H1 (cell line): ENCODE data around the gene XCL1. TPM values are rescaled to one million over a fixed set of nuclear protein-coding genes. Genes with fewer than 3 reads are reported as not detected.
"Not testable (repeated sequence)": the region's sequence is repeated elsewhere in the genome, so short reads cannot be mapped to it uniquely, and the experiment has no call there.

Experiments
- CTCF ChIA-PET: fragments of 300-600 bp; sonication (Branson Sonifier 250); formaldehyde crosslinking; loops from one replicate; lab custom pipeline; 2021; ENCODE audit not compliant: partially characterized antibody; lab: Charles Lee
- POLR2A ChIA-PET: fragments of 300-600 bp; sonication (Branson Sonifier 250); formaldehyde crosslinking; loops from one replicate; lab custom pipeline; 2021; ENCODE audit warnings: inconsistent platforms; ENCODE audit not compliant: partially characterized antibody; lab: Charles Lee
- DNase-seq, 2 experiments: peaks; one replicate each; pipeline versions ENCODE4 v3.0.0 to v3.0.0-alpha.2; 2010 to 2022; ENCODE audit warnings: low spot score in 2 of 2, low read depth in 1 of 2, mixed read lengths in 1 of 2
- FAIRE-seq: peaks from 2 replicates; lab custom pipeline; 2011; peaks lifted over from hg19 to GRCh38; lab: Jason Lieb, UNC
- H2AFZ ChIP-seq: 2 replicates; pipeline ENCODE4 v1.8.1; 2012; ENCODE audit warnings: low read length, inconsistent platforms
- H2AK5ac ChIP-seq: 2 replicates; pipeline ENCODE4 v1.6.1; 2013; ENCODE audit warnings: low read depth, low read length
- H2BK120ac ChIP-seq: replicated peaks from 2 replicates; pipeline ENCODE3; 2013; ENCODE audit warnings: low read depth, low read length, inconsistent platforms
- H2BK12ac ChIP-seq: 2 replicates; pipeline ENCODE4 v1.6.1; 2013; ENCODE audit warnings: low read depth, low read length
- H2BK15ac ChIP-seq: 2 replicates; pipeline ENCODE4 v1.6.1; 2013; ENCODE audit warnings: low read length
- H2BK20ac ChIP-seq: 2 replicates; pipeline ENCODE4 v1.6.1; 2013; ENCODE audit warnings: low read length
- H2BK5ac ChIP-seq: 2 replicates; pipeline ENCODE4 v1.6.1; 2013; ENCODE audit warnings: low read depth, low read length
- H3K14ac ChIP-seq: 2 replicates; pipeline ENCODE4 v1.6.1; 2013; ENCODE audit warnings: inconsistent platforms; ENCODE audit not compliant: insufficient read length
- H3K18ac ChIP-seq: 2 replicates; pipeline ENCODE4 v1.6.1; 2013; ENCODE audit warnings: low read length; ENCODE audit errors: extremely low read depth
- H3K23ac ChIP-seq: 2 replicates; pipeline ENCODE4 v1.6.1; 2013; ENCODE audit warnings: inconsistent platforms; ENCODE audit not compliant: insufficient read length
- H3K23me2 ChIP-seq: 2 replicates; pipeline ENCODE4 v1.6.1; 2013; ENCODE audit warnings: low read depth, low read length
- H3K27ac ChIP-seq: 2 replicates; pipeline ENCODE4 v1.6.1; 2011; ENCODE audit warnings: low read depth, low read length, inconsistent platforms
- H3K27me3 ChIP-seq, 4 experiments: replicated peaks in 1 of 4; 1 replicate in 1 of 4; 2 replicates in 3 of 4; pipeline versions ENCODE4 v1.6.1 to v1.8.1; 2011 to 2013; ENCODE audit warnings: low read length in 3 of 4, mild to moderate bottlenecking in 3 of 4, inconsistent platforms in 2 of 4, mixed read lengths in 2 of 4, moderate library complexity in 1 of 4; ENCODE audit not compliant: control insufficient read depth in 3 of 4, insufficient read depth in 3 of 4; ENCODE audit errors: extremely low read depth in 1 of 4
- H3K36me3 ChIP-seq, 4 experiments: 2 replicates each; pipeline versions ENCODE4 v1.6.1 to v1.8.1; 2011 to 2013; ENCODE audit warnings: mild to moderate bottlenecking in 4 of 4, low read length in 3 of 4, moderate library complexity in 2 of 4, control low read depth in 1 of 4, inconsistent platforms in 1 of 4; ENCODE audit not compliant: insufficient read depth in 4 of 4, control insufficient read depth in 2 of 4
- H3K4ac ChIP-seq: replicated peaks from 2 replicates; pipeline ENCODE3; 2013; ENCODE audit warnings: low read length, low read depth, mixed read lengths, inconsistent platforms; ENCODE audit not compliant: insufficient read length
- H3K4me1 ChIP-seq, 4 experiments: replicated peaks in 1 of 4; 1 replicate in 1 of 4; 2 replicates in 3 of 4; pipeline versions ENCODE4 v1.6.1 to v1.8.1; 2011 to 2013; ENCODE audit warnings: low read length in 3 of 4, inconsistent platforms in 2 of 4, mixed read lengths in 1 of 4; ENCODE audit not compliant: insufficient read depth in 4 of 4, control insufficient read depth in 3 of 4
- H3K4me2 ChIP-seq, 2 experiments: 2 replicates each; pipeline versions ENCODE4 v1.6.1 to v1.8.1; 2011 to 2013; ENCODE audit warnings: low read depth in 2 of 2, low read length in 2 of 2, control low read depth in 1 of 2, inconsistent platforms in 1 of 2, mild to moderate bottlenecking in 1 of 2; ENCODE audit not compliant: insufficient read depth in 1 of 2
- H3K4me3 ChIP-seq, 4 experiments: fragments of 200-600, 300-600 bp in 1 of 4; sonication (generic), shearing (Covaris generic), sonication (Bioruptor Twin) in 1 of 4; 2 replicates each; pipeline versions ENCODE4 v1.5.1 to v1.8.1; 2011 to 2016; ENCODE audit warnings: low read length in 4 of 4, low read depth in 3 of 4, control low read depth in 2 of 4, inconsistent platforms in 2 of 4, mild to moderate bottlenecking in 2 of 4, mixed read lengths in 1 of 4, moderate library complexity in 1 of 4; ENCODE audit not compliant: insufficient read depth in 2 of 4; ENCODE audit errors: extremely low read depth in 1 of 4
- H3K56ac ChIP-seq: replicated peaks from 2 replicates; pipeline ENCODE3; 2013; ENCODE audit warnings: low read depth, mild to moderate bottlenecking, mixed read lengths, low read length, inconsistent platforms; ENCODE audit not compliant: insufficient read length
- H3K79me1 ChIP-seq: 2 replicates; pipeline ENCODE4 v1.6.1; 2013; ENCODE audit warnings: low read depth, low read length, control low read depth
- H3K79me2 ChIP-seq, 2 experiments: 2 replicates each; pipeline versions ENCODE4 v1.6.1 to v1.8.1; 2012 to 2013; ENCODE audit warnings: low read length in 2 of 2, mild to moderate bottlenecking in 2 of 2, inconsistent platforms in 1 of 2; ENCODE audit not compliant: insufficient read depth in 2 of 2, control insufficient read depth in 1 of 2
- H3K9ac ChIP-seq, 4 experiments: replicated peaks in 1 of 4; 1 replicate in 1 of 4; 2 replicates in 3 of 4; pipeline versions ENCODE4 v1.6.1 to v1.8.1; 2011 to 2013; ENCODE audit warnings: low read depth in 3 of 4, low read length in 3 of 4, control low read depth in 2 of 4, mild to moderate bottlenecking in 2 of 4, moderate library complexity in 2 of 4, inconsistent platforms in 1 of 4; ENCODE audit errors: extremely low read depth in 1 of 4
- H3K9me3 ChIP-seq, 2 experiments: 2 replicates each; pipeline versions ENCODE4 v1.6.1 to v1.8.1; 2012 to 2013; ENCODE audit warnings: mild to moderate bottlenecking in 2 of 2, moderate library complexity in 2 of 2, control low read depth in 1 of 2, inconsistent platforms in 1 of 2, low read depth in 1 of 2, low read length in 1 of 2, mixed read lengths in 1 of 2; ENCODE audit not compliant: insufficient read depth in 2 of 2
- H4K20me1 ChIP-seq, 2 experiments: replicated peaks in 1 of 2; 2 replicates each; pipeline versions ENCODE3 to v1.8.1; 2011 to 2013; ENCODE audit warnings: inconsistent platforms in 2 of 2, low read length in 2 of 2, mild to moderate bottlenecking in 1 of 2; ENCODE audit not compliant: insufficient read depth in 2 of 2, control insufficient read depth in 1 of 2
- H4K5ac ChIP-seq: 2 replicates; pipeline ENCODE4 v1.6.1; 2013; ENCODE audit warnings: low read length, low read depth, mixed read lengths, inconsistent platforms; ENCODE audit not compliant: insufficient read length
- H4K8ac ChIP-seq: 2 replicates; pipeline ENCODE4 v1.8.0; 2013; ENCODE audit warnings: mild to moderate bottlenecking, moderate library complexity, low read length, inconsistent platforms; ENCODE audit not compliant: insufficient read depth; ENCODE audit errors: extremely low read depth
- H4K91ac ChIP-seq: replicated peaks from 2 replicates; pipeline ENCODE3; 2013; ENCODE audit warnings: low read length, mixed read lengths, inconsistent platforms; ENCODE audit not compliant: insufficient read length
- WGBS, 2 experiments: shearing (Covaris generic) in 1 of 2; methylation state at CpG; one replicate each; pipeline versions ENCODE4 v1.1.6 to v1.1.7; 2013 to 2015; ENCODE audit warnings: low lambda C conversion rate in 2 of 2, mixed read lengths in 2 of 2, inconsistent platforms in 1 of 2, low coverage in 1 of 2, missing lambda C conversion rate in 1 of 2; ENCODE audit not compliant: insufficient replicate concordance in 2 of 2, insufficient coverage in 1 of 2, insufficient read length in 1 of 2; ENCODE audit errors: extremely low coverage in 1 of 2, missing lambda C conversion rate in 1 of 2; 5-methylcytosine and 5-hydroxymethylcytosine counted together
- polyA plus RNA-seq, 7 experiments: library from polyadenylated mRNA; depleted of rRNA in 3 of 7; stranded (reverse) in 5 of 7; unstranded in 2 of 7; fragments of >200 nt in 5 of 7; fragments of 200-250 nt in 2 of 7; gene quantifications; 1 replicate in 5 of 7; 2 replicates in 1 of 7; 4 replicates in 1 of 7; pipeline versions ENCODE4 v1.2.1 to v1.2.3, GENCODE V29; 2011 to 2013; ENCODE audit warnings: missing spikeins in 2 of 7, mixed read lengths in 2 of 7
- total RNA-seq: library from RNA; stranded (reverse); fragmentation: NEBNext Ultra II Directional; extraction: Animal tissue kit (Norgen Biotek cat#: 25700); gene quantifications from 2 replicates; pipeline ENCODE4 v1.2.1, GENCODE V29; 2021

XCL1 gene
- total and polyA plus RNA-seq, 2 of the 8 experiments (the other 6 are each of a cell fraction or from before 2014, with no cell fraction given), result 0.39 to 0.63 TPM

GRCh38 chr1:168542978-168543377 is 33.4 kb upstream of the XCL1 start:
- H2BK20ac ChIP-seq, POLR2A ChIA-PET, H2BK120ac ChIP-seq, FAIRE-seq, H2BK12ac ChIP-seq, H4K5ac ChIP-seq, H4K20me1 ChIP-seq, DNase-seq, H3K27me3 ChIP-seq, H3K4me1 ChIP-seq, H3K18ac ChIP-seq, H3K9me3 ChIP-seq, H4K8ac ChIP-seq, H3K27ac ChIP-seq, H3K79me2 ChIP-seq, H3K36me3 ChIP-seq, H3K23me2 ChIP-seq, H2AK5ac ChIP-seq, H3K4me2 ChIP-seq, H4K91ac ChIP-seq, H3K56ac ChIP-seq, H3K9ac ChIP-seq, H2BK15ac ChIP-seq, H3K4ac ChIP-seq, H3K23ac ChIP-seq, H3K4me3 ChIP-seq, H2BK5ac ChIP-seq, H3K14ac ChIP-seq, H3K79me1 ChIP-seq, H2AFZ ChIP-seq: not testable (repeated sequence)
- 88% methylated on average over 2 of the region's 2 CpGs; no CpG with 5 or more reads in 1 of the 2 experiments for WGBS, 2 experiments
- CTCF ChIA-PET, result interaction anchor here (1.1 to 1.7 kb wide), 2 partner anchors 22 to 90 kb away, joined by 3 read pairs; no protein-coding TSS in a partner anchor

- H3K27me3 ChIP-seq, H3K4ac ChIP-seq, H2BK120ac ChIP-seq, H3K79me2 ChIP-seq, H3K14ac ChIP-seq, H3K4me2 ChIP-seq, H3K23ac ChIP-seq, H3K9ac ChIP-seq, H4K20me1 ChIP-seq, H4K5ac ChIP-seq, H2BK12ac ChIP-seq, POLR2A ChIA-PET, H2BK20ac ChIP-seq, H3K36me3 ChIP-seq, DNase-seq, H3K79me1 ChIP-seq, H3K4me1 ChIP-seq, H2AFZ ChIP-seq, H2BK5ac ChIP-seq, H4K8ac ChIP-seq, H2BK15ac ChIP-seq, H3K9me3 ChIP-seq, H3K23me2 ChIP-seq, H3K4me3 ChIP-seq, H2AK5ac ChIP-seq, H3K56ac ChIP-seq, H3K18ac ChIP-seq, H3K27ac ChIP-seq, H4K91ac ChIP-seq, FAIRE-seq: not testable (repeated sequence)
- CTCF ChIA-PET, result interaction anchor here (1.7 kb wide), 1 partner anchor 21 kb away, joined by 3 read pairs; no protein-coding TSS in a partner anchor
- WGBS, 2 experiments, result 96% methylated on average over 5 of the region's 8 CpGs; no CpG with 5 or more reads in 1 of the 2 experiments
Measured at GRCh38 chr1:168543840-168544498, 32.4 kb upstream of the XCL1 start, which contains the start of gene XCL2. Gene XCL2, minus strand, starts transcription at chr1:168543997. Its CDS starts 33 bp downstream, at chr1:168543964.
